AG09319 (cell line): ENCODE results near the gene FAM174B.
"Not testable (repeated sequence)": the region's sequence is repeated elsewhere in the genome, so short reads cannot be mapped to it uniquely, and the experiment has no call there.

Source experiments
- DNase-seq: peaks from one replicate; pipeline ENCODE4 v3.0.0-alpha.2; 2010; ENCODE audit warnings: low read depth; ENCODE audit errors: extremely low read depth
- CTCF ChIP-seq: IDR thresholded peaks from 2 replicates; pipeline ENCODE4 v1.5.1; 2011; ENCODE audit warnings: low read depth, mild to moderate bottlenecking, inconsistent platforms, low read length, moderate library complexity

Gene FAM174B

GRCh38 chr15:92612891-92613290 is 42.7 kb downstream of the FAM174B start:
- no peak for TF ChIP-seq CTCF
- DNase-seq, result no peak

DNA sequence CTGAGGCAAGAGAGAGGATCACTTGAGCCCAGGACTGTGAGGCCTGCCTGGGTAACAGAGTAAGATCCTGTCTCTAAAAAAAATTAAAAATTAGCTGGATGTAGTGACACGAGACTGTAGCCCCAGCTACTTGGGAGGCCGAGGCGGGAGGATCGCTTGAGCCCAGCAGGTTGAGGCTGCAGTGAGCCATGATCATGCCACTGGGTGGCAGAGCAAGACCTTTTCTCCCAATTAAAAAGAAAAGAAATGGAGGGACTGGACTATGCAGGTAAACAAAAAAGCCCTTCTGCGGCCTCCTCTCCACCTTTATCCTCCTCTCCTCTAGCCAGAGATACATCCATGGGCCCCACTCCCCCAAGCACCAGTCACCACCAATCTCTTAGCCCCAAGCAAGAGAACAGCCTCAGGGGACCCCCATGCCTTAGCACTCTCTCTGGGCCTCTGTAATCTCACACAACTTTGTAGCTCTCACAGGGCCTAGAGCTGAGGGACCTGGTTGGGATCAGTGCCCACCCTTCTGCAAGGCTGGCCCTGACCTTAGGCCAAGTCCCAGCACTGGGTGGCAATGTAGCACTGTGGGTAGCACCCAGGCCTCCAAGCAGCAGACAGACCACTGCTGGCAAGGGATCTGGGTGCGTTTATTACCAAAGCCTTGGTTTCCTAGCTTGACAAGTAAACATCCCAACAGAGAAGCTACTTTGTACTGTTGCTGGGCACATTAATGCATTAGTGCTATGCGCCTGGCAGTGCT is 43.4 kb downstream of the FAM174B start:
- TF ChIP-seq CTCF, result no peak
- DNase-seq, result no peak

- no peak for DNase-seq
- TF ChIP-seq CTCF, result no peak
Observed at GRCh38 chr15:92611150-92611549, 44.4 kb downstream of the FAM174B start.

GRCh38 chr15:92610101-92610520 is 45.5 kb downstream of the FAM174B start:
- no peak for DNase-seq
- no peak for TF ChIP-seq CTCF

DNA sequence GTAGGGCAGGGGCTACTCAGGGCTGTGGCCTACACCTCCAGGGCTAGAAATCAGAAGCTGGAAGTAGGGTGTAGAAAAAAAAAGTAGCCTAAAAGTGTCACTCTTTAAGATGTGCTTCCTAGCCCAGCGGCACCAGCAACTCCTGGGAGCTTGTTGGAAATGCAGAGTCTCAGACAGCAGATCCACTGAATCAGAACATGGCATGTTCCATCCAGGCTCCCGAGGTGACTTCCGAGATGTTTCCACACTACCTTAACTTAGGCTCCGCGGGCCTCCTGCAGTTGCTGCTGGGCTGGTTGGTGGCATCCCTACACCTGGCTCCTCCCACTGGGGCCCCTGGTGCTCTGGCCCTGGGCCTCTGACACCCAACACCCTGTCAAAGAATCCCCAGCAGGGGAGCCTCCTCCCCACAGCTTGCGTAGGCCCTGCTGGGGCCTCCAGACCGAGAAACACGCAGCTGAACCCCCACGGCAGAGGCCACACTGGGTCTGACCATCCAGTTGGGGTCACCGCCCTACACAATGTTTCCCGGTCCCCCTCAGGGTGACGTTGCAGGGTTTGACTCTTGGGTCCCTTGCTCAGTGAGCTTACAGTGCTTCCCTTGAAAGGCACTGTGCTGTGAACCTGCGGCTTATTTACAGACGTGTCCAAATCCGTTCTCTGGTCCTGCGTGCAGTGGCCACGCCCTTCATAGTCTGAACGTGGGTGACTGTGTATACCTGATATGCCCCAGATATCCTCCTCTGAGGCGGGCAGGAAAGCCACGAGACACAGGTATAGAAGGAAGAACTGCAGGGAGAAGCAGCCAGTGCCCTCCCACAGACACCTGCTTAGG is 46.5 kb downstream of the FAM174B start:
- no peak for DNase-seq
- no peak for TF ChIP-seq CTCF

DNA sequence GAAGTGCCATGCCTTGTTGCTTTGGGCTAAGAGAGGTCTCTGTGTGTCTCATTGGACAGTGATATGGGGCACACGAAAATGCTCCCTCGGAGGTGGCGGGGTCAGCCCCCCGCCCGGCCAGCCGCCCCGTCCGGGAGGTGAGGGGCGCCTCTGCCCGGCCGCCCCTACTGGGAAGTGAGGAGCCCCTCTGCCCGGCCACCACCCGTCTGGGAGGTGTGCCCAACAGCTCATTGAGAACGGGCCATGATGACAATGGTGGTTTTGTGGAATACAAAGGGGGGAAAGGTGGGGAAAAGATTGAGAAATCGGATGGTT is 48.8 kb downstream of the FAM174B start:
- DNase-seq, result not testable (repeated sequence)

DNA sequence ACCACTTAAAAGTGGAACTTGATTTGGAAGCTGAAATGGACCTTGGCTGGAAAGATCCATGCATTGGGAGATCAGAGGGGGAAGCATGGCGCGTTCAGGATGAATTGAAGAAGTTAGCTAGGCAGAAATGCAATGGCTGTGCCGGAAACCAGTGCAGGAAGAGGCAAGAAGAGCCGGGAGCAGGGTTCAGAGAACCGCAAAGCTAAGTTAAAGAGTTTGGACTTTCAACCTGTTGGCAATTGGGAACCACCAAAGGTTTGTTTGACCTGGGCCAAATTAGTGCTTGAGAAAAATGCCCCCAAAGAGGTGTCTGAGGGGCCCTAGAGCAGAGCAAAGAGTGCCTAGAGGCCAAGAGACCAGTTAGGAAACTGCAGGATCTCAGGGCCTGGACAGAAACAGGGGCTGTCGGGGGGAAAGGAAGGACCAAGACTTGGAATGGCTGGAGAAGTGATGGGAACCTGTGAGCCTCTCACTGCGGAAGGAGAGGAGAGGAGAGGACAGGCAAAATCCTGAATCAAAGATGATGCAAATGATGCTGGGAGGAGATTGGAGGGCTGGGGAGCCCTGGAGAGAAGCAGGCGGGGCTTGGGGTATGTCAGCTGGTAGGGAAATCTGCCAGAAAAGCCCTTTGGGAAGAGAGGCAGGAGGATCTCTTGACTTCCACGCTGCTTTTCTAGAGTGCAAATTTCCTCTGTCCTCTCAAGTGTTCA is 49.3 kb downstream of the FAM174B start:
- DNase-seq, result no peak
- TF ChIP-seq CTCF, result no peak
